K562 (cell line): ENCODE results near the gene CTPS1. TPM values are rescaled to one million over a fixed set of nuclear protein-coding genes. Genes with fewer than 3 reads are reported as not detected.

ENCODE experiments used
- CC2D1A ChIP-seq: fragments of 450-650 bp; IDR thresholded peaks from 2 replicates; pipeline ENCODE4 v1.6.1; 2017; ENCODE audit warnings: mild to moderate bottlenecking
- CUX1 ChIP-seq: fragments of 200-800 bp; sonication (Bioruptor generic); IDR thresholded peaks from 2 replicates; pipeline ENCODE4 v1.6.1; 2016; ENCODE audit warnings: missing genetic modification characterization, missing compliant biosample characterization
- HDGF ChIP-seq: fragments of 450-650 bp; IDR thresholded peaks from 2 replicates; pipeline ENCODE4 v1.6.1; 2016
- JUN ChIP-seq, 2 experiments: sonication (generic) in 1 of 2; formaldehyde crosslinking in 1 of 2; IDR thresholded peaks; 2 replicates each; pipeline versions ENCODE4 v1.6.1 to v1.8.0; 2012 to 2022; ENCODE audit warnings: borderline replicate concordance in 2 of 2, mild to moderate bottlenecking in 2 of 2, improper control_type of control experiment in 1 of 2, low read depth in 1 of 2, low read length in 1 of 2, missing genetic modification reagents in 1 of 2
- MTA2 ChIP-seq: fragments of 450-650 bp; IDR thresholded peaks from 2 replicates; pipeline ENCODE4 v1.6.1; 2016; ENCODE audit warnings: low read depth
- NEUROD1 ChIP-seq: fragments of 150-350 bp; IDR thresholded peaks from 2 replicates; pipeline ENCODE4 v1.6.1; 2014; ENCODE audit warnings: borderline replicate concordance, low read length, low read depth; ENCODE audit not compliant: partially characterized antibody
- NFATC3 ChIP-seq: fragments of 450-650 bp; IDR thresholded peaks from 2 replicates; pipeline ENCODE4 v1.6.1; 2017; ENCODE audit warnings: mild to moderate bottlenecking
- TSC22D4 ChIP-seq: fragments of 450-650 bp; IDR thresholded peaks from 2 replicates; pipeline ENCODE4 v1.6.1; 2016; ENCODE audit warnings: missing genetic modification characterization, missing biosample characterization, control low read depth
- ZBED1 ChIP-seq: IDR thresholded peaks from 2 replicates; pipeline ENCODE4 v1.6.1; 2014
- polyA plus RNA-seq, 8 experiments: library from polyadenylated mRNA; depleted of rRNA in 4 of 8; stranded (reverse) in 5 of 8; unstranded in 3 of 8; fragments of >200 nt; fragmentation: Nextera tagmentation in 2 of 8; fragmentation: Illumina TruSeq in 1 of 8; extraction: Ambion mirVana in 2 of 8; extraction: Trizol in 1 of 8; gene quantifications; 2 replicates each; pipeline versions ENCODE4 v1.2.1 to v1.2.3, GENCODE V29; 2011 to 2014; ENCODE audit warnings: inconsistent platforms in 1 of 8, missing spikeins in 1 of 8
- total RNA-seq, 7 experiments: library from RNA; depleted of rRNA in 6 of 7; stranded (reverse); fragments of >200 nt in 6 of 7; fragmentation: Illumina TruSeq in 2 of 7; extraction: Trizol in 2 of 7; gene quantifications; 2 replicates each; pipeline versions ENCODE4 v1.2.1 to v1.2.3, GENCODE V29; 2011 to 2021; ENCODE audit warnings: low replicate concordance in 1 of 7
- TF ChIP-seq, protein P1 (sequence below): fragments of 450-650 bp; IDR thresholded peaks from 2 replicates; pipeline ENCODE4 v1.6.1; 2016; ENCODE audit warnings: mild to moderate bottlenecking, moderate library complexity

Gene CTPS1
- total and polyA plus RNA-seq, 9 of the 15 experiments (the other 6 are each of a cell fraction or from before 2014, with no cell fraction given): 44.4 to 164 (median 87.7) TPM

GRCh38 chr1:41003640-41004220 lies 24.2 kb downstream of the CTPS1 start (continued):
- TF ChIP-seq CUX1: peak; percentile 84; the same call in 1 of the 2 replicates
- peak; percentile 77 for TF ChIP-seq NEUROD1
- no peak for TF ChIP-seq HDGF
- no peak for TF ChIP-seq TSC22D4 (tag)
- TF ChIP-seq NFATC3: no peak
- TF ChIP-seq JUN (IDR thresholded peaks at IDR 0.05; ENCODE audit: borderline replicate concordance, low read depth, low read length): peak; percentile 91; the same call in 1 of the 2 replicates
- no peak; the same call in 1 of the 2 replicates for TF ChIP-seq JUN (CRISPR knock-in tag; IDR thresholded peaks at IDR 0.05; ENCODE audit: borderline replicate concordance)
- TF ChIP-seq, protein P1, sequence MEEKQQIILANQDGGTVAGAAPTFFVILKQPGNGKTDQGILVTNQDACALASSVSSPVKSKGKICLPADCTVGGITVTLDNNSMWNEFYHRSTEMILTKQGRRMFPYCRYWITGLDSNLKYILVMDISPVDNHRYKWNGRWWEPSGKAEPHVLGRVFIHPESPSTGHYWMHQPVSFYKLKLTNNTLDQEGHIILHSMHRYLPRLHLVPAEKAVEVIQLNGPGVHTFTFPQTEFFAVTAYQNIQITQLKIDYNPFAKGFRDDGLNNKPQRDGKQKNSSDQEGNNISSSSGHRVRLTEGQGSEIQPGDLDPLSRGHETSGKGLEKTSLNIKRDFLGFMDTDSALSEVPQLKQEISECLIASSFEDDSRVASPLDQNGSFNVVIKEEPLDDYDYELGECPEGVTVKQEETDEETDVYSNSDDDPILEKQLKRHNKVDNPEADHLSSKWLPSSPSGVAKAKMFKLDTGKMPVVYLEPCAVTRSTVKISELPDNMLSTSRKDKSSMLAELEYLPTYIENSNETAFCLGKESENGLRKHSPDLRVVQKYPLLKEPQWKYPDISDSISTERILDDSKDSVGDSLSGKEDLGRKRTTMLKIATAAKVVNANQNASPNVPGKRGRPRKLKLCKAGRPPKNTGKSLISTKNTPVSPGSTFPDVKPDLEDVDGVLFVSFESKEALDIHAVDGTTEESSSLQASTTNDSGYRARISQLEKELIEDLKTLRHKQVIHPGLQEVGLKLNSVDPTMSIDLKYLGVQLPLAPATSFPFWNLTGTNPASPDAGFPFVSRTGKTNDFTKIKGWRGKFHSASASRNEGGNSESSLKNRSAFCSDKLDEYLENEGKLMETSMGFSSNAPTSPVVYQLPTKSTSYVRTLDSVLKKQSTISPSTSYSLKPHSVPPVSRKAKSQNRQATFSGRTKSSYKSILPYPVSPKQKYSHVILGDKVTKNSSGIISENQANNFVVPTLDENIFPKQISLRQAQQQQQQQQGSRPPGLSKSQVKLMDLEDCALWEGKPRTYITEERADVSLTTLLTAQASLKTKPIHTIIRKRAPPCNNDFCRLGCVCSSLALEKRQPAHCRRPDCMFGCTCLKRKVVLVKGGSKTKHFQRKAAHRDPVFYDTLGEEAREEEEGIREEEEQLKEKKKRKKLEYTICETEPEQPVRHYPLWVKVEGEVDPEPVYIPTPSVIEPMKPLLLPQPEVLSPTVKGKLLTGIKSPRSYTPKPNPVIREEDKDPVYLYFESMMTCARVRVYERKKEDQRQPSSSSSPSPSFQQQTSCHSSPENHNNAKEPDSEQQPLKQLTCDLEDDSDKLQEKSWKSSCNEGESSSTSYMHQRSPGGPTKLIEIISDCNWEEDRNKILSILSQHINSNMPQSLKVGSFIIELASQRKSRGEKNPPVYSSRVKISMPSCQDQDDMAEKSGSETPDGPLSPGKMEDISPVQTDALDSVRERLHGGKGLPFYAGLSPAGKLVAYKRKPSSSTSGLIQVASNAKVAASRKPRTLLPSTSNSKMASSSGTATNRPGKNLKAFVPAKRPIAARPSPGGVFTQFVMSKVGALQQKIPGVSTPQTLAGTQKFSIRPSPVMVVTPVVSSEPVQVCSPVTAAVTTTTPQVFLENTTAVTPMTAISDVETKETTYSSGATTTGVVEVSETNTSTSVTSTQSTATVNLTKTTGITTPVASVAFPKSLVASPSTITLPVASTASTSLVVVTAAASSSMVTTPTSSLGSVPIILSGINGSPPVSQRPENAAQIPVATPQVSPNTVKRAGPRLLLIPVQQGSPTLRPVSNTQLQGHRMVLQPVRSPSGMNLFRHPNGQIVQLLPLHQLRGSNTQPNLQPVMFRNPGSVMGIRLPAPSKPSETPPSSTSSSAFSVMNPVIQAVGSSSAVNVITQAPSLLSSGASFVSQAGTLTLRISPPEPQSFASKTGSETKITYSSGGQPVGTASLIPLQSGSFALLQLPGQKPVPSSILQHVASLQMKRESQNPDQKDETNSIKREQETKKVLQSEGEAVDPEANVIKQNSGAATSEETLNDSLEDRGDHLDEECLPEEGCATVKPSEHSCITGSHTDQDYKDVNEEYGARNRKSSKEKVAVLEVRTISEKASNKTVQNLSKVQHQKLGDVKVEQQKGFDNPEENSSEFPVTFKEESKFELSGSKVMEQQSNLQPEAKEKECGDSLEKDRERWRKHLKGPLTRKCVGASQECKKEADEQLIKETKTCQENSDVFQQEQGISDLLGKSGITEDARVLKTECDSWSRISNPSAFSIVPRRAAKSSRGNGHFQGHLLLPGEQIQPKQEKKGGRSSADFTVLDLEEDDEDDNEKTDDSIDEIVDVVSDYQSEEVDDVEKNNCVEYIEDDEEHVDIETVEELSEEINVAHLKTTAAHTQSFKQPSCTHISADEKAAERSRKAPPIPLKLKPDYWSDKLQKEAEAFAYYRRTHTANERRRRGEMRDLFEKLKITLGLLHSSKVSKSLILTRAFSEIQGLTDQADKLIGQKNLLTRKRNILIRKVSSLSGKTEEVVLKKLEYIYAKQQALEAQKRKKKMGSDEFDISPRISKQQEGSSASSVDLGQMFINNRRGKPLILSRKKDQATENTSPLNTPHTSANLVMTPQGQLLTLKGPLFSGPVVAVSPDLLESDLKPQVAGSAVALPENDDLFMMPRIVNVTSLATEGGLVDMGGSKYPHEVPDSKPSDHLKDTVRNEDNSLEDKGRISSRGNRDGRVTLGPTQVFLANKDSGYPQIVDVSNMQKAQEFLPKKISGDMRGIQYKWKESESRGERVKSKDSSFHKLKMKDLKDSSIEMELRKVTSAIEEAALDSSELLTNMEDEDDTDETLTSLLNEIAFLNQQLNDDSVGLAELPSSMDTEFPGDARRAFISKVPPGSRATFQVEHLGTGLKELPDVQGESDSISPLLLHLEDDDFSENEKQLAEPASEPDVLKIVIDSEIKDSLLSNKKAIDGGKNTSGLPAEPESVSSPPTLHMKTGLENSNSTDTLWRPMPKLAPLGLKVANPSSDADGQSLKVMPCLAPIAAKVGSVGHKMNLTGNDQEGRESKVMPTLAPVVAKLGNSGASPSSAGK: peak; percentile 92
- TF ChIP-seq MTA2: peak; percentile 79
- TF ChIP-seq ZBED1: peak; percentile 85; the same call in 1 of the 2 replicates
- peak; percentile 78; the same call in 1 of the 2 replicates for TF ChIP-seq CC2D1A
